HTERT RPE-1 (cell line): Measurements from ENCODE around the gene PAMR1.
"Not testable (repeated sequence)": the region's sequence is repeated elsewhere in the genome, so short reads cannot be mapped to it uniquely, and the experiment has no call there.

Experiments used
- in situ Hi-C: fragments of 300-500 bp; cut with MboI; formaldehyde crosslinking; loops from 4 replicates; pipeline ENCODE4 v1.14.3; 2020; ENCODE audit warnings: low sequenced_read_pairs

The PAMR1 gene

DNA sequence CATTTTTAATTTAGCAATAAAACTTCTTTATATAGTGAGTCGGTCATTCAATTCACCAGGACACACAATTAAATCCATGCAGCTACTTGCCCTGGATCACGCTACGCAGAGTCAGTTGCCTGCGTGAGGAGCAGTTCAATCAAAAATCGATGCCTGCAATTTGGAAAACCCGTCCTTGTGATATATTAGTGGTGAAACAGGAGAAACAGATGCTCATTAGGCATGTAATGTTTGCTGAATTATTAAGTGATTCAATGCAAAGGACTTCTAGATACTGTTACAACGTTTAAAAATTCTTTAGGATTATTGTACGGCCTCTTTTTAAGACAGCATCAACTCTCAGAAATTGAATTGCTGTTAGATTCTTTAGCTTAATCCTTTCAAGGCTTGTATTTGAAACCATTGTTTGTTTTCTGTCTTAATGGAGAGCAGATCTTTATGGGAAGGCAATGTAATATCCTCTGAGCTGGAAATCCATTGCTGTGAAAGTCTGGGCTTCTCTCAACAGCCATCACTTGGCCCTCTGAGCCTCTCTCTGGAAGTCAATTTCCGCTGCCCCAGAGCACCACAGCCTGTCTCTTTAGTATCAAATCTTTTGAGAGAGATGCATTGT is 20.1 kb upstream of the PAMR1 start:
- in situ Hi-C loops = no loop called here

GRCh38 chr11:35543481-35543880 is 18.1 kb upstream of the PAMR1 start:
- in situ Hi-C loops = no loop called here

DNA sequence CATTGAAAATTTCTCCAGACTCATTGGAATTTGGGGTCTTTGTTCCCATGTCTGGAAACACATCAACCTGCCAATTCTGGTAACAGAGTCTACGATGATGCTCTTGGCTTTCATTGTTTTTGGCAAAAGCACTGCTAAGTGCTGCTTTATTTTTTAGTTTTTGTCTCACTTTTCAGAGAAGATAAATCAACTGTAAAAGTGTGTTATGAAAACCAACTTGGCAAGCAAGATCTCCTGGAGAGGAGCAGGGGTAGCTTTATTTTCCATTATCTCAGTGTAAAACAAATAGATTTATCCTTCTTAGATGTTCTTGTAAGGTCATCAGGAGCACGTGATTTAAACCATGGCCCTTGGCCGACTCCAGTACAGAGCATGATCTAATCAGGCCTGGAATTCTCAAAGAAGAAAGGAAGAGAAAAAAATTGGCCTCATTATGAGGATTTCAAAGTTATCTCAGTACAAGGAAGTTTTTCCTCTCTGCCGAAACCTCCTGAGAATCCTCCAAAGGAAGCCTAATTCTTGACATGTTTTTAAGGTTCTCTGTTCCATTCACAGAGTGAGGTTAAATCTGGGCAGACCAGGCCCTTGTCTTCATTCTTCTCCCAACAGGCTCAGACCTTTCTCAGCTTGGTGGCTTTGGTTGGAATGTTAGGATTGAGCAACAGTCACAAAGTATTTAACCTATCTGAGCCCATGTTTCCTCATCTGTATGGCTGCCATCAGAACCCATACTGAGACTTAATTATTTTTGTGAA is 16.4 kb upstream of the PAMR1 start:
- in situ Hi-C loops = no loop called here

GRCh38 chr11:35540526-35540925 is 15.1 kb upstream of the PAMR1 start:
- in situ Hi-C loops = no loop called here

- in situ Hi-C loops = no loop called here
Observed at GRCh38 chr11:35539781-35540281, 14.4 kb upstream of the PAMR1 start.

DNA sequence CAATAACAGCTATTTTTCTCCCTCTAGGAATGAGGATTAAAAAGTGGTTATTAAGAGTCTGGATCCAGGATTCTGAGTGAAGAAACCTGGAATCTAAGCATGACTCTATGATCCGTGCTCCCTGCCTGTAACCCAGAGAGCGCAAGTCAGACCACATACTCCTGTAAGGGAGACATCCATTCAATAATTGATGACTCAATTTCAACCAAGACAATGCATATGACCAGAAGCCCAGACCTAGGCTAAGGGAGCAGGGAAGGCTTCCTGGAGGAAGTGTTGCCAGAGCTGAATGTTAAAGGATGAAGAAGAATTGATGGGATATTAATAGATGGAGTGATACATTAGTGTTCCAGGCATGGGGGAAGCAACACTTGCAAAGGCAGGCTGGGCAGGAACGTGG is 13.8 kb upstream of the PAMR1 start:
- in situ Hi-C loops = no loop called here

GRCh38 chr11:35536470-35536869 is 11.1 kb upstream of the PAMR1 start:
- in situ Hi-C loops = no loop called here

DNA sequence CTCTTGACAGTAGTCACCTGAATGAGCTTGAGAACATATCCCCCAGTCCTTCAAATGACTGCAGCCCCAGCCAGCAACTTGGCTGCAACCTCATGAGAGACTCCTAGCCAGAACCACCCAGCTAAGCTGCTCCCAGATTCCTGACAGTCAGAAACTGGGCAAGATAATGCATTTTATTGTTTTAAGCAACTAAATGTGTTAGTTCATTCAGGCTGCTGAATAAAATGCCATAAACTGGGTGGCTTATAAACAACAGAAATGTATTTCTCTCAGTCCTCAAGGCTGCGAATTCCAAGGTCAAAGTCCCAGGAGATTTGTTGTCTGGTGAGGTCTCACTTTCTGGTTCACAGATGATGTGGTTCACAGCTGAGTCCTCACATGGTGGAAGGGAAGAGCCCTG is 5.8 kb upstream of the PAMR1 start:
- in situ Hi-C loops = no loop called here

DNA sequence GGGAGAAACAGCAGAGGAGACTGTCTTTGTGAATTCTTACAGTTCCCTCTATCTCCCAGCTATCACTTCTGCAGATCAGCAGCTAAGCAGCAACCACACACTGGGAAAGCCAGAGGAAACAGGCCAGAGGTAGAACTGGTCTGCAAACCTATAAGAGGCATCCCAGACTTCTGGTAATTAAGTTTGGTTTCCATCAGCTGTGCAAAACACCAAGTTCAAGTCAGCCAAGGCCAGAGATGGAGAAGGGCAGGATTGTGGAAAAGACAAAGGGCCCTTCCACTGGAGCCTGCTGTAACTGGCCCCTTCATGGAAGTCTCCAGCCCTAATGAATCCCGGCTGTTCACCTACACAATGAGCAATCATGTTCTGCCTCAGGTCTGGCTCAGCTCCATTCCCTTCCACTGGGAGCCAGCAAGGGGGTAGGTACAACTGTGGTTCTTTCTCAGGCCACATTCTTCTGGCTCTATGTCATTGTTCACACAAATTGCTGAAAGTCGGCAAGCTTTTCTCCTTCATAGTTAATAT is 4.6 kb upstream of the PAMR1 start:
- in situ Hi-C loops = no loop called here

GRCh38 chr11:35526370-35526792 is 965 bp upstream of the PAMR1 start:
- in situ Hi-C loops = no loop called here

DNA sequence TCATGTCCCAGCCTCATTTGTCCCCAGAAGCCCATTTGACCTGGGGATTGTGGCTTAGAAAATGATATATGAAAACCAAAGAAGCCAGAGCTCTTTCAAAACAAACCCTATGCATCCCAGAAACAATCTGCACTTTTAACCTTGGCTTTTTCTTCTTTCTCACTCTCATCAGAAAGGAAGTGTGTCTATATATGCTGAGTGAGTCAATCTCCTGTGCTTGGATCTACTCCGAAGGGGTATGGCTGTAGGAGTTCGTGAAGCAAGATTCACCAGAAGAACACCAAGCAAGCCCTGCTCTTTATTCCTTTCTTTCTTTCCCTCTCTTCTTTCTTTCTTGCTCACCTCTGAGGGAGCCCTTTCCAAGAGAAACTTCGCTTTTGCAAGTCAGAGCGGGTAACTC is 636 bp downstream of the PAMR1 start:
- in situ Hi-C loops = no loop called here

DNA sequence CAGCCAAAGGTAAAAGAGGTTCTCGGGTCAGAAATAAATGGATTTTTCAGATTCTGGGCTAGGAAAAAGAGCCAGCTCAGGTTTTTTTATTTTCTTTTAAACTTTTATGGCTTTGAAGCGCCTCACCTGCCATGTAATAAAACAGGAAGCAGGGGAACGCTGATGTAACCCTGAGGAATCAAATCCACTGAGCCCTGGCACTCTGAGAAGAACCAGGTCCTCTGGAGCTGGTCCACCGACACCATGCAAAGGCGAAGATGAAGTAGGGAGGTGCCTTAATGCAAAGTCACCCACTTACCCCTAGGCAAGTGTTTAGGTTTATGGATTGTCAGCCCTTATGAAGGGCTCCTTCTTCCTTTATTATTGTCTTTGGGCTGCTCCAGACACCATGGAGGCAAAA is 1.6 kb downstream of the PAMR1 start:
- in situ Hi-C loops = no loop called here

DNA sequence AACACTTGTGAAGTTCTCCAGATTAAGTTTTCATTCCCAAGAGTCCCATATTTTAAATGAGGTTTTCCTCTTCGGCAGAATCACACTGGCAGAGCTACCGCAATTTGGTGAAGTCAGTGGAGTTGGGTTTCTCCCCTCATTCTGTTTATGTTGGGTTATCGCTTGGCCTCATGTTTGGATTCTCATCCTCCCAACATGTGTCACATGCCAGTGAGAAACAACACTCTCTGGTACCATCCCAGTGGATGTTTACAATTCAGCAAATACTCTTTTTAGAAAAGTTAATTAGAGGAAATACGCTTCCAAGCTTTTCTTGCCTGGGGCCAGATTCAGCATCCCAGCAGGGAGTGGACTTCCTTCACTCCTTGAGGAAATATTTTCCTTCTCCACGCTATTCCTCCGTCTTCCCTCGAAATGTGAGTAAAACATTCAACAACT is 2.1 kb downstream of the PAMR1 start:
- in situ Hi-C loops = no loop called here

DNA sequence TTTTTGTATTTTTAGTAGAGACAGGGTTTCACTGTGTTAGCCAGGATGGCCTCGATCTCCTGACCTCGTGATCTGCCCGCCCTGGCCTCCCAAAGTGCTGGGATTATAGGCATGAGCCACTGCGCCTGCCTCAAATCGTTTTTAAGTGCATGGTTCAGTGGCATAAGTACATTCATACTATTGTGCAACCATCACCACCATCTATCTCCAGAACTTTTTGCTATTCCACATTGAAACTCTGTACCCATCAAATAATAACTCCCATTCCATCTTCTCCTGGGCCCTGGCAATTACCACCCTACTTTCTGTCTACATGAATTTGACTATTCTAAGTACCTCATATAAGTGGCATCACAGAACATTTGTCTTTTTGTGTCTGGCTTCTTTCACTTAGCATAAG is 3.3 kb downstream of the PAMR1 start:
- in situ Hi-C loops = not testable (repeated sequence)

- in situ Hi-C loops = no loop called here
Observed at GRCh38 chr11:35520376-35520775, 5.0 kb downstream of the PAMR1 start.

DNA sequence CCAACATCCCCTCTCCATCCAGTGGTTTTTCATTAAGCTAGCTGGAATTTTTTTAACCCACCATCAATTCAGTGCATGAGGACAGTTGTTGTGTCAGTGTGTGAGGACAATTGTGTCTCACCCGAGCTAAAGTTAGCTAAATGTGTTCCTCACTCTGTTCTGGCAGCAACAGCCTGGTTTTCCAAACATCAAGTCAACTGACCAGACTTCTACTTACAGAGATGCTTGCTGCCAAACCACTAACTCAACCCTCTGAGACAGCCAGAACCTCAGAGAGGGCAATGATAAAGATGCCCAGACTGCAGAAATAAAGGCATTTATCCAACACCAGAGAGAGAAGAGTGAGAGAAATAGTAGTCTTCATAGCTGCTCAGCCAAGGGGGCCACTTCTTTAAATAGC is 6.7 kb downstream of the PAMR1 start:
- in situ Hi-C loops = no loop called here

GRCh38 chr11:35517481-35517880 is 7.9 kb downstream of the PAMR1 start:
- in situ Hi-C loops = no loop called here

DNA sequence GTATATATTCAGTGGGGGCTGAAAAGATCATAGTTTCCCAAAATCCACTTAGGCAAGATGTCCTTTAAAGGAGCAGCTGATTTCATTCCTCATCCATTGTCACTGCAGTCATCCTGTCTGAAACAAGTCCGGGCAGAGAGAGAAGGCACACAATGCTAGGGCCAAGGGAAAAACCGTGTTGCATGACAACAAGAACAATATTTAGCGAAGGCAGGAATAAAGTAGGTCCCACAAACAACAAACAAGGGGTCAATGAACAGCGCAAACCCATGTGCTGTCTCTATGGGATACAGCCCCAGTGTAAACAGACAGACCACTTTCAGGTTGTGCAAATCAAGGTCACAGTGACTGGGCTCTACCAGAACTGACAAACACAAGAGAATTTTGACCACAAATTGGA is 9.0 kb downstream of the PAMR1 start:
- in situ Hi-C loops = no loop called here

- in situ Hi-C loops = no loop called here
Observed at GRCh38 chr11:35515224-35515623, 10.2 kb downstream of the PAMR1 start.

DNA sequence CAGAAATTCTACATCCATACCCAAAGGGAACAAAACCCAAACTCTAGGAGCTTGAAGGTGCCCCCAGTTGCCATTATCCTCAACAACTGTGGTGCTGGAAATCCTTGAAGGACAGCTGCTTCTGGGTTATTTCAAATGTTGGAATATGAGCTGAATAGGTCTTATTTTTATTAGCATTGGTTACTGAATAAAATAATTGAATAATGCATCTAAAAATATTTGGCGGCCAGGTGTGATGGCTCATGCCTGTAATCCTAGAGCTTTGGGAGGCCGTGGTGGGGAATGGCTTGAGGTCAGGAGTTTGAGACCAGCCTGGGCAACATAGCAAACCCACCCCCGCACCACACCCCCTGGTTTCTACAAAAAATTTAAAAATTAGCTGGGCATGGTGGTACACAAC is 10.9 kb downstream of the PAMR1 start:
- in situ Hi-C loops = no loop called here

DNA sequence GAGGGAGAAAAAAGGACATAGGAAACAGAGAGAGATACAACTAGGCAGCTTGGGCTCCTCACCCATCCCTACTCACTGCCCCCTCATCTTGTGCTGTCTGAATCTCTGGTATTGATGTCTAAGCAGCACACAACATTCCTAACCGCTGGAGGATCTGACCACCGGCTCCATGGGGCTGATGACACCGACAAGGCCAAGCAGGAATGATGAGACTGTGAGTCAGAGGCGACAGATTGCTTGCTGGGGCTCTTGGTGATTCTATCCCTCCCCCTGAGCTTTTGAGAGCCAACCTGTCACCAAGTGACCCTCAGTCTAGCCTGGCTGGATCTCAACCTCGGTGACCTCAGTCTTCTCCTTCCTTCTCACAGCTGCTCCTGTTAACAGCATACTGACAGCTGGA is 13.8 kb downstream of the PAMR1 start:
- in situ Hi-C loops = no loop called here

DNA sequence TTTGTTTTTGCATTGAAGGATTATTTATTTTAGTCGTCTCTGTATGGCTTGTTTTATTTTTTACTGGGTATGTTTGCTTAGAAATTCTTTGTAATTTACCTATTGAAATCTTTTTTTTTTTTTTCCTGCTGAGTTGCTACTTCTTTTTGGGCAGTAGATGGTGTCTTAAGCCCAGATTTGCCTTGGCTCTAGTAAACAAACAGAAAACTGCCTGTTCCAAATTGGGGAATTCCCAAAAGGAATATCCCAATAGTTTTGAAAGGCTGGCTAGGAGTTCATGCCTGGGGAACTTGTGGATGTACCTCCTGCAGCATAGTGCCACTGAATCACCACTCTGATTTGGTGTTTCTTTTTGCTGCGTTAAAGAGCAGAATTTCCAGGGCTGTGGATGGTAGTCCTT is 17.7 kb downstream of the PAMR1 start:
- in situ Hi-C loops = no loop called here
